ENCODE data around the gene YBEY.

DNA sequence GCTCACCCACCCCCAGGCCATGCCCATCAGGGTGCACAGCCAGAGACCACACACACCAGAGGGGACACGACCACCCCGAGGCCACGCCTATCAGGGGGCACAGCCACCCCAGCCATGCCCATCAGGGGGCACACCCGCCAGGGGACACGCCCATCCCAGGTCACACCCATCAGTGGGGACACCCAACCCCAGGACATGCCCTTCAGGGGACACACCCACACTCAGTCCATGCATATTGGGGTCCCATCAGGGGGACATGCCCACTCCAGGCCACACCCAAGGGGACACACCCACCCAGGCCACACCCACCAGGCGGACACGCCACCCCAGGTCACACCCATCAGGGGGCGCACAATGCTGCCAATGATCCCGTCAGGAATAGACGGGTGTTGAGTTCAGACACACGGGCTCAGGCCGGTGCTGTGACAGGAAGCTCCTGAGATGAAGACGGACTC, 21.4 kb upstream of the YBEY start:
- TF ChIP-seq EZH2phosphoT487 (IDR thresholded peaks at IDR 0.05; ENCODE audit: insufficient read depth, low read depth), result no peak
- TF ChIP-seq EZH2 (IDR thresholded peaks at IDR 0.05; ENCODE audit: insufficient read depth, poor library complexity, severe bottlenecking), result no peak

All from GM23248 (cell line).